ENCODE measurements around the gene CREM.

Gene CREM

GRCh38 chr10:35097510-35097909 is 29.1 kb upstream of the CREM start:
- Histone ChIP-seq H3K9me2 (replicated peaks; ENCODE audit: insufficient read depth, low read length) (no peaks in the 10 kb centered on the region), H3K4me3 (ENCODE audit: insufficient read depth, low read length, poor library complexity, severe bottlenecking) (no peak overlapping the region), H3K36me3 (ENCODE audit: low read length) (no peaks in the 10 kb centered on the region), H3K27ac (ENCODE audit: low read depth, low read length) (no peak overlapping the region), H3K4me2 (ENCODE audit: low read depth, low read length, poor library complexity, severe bottlenecking) (no peak overlapping the region), H3K27me3 (ENCODE audit: low read length) (no peaks in the 10 kb centered on the region), H3K79me2 (ENCODE audit: insufficient read depth, low read length) (no peaks in the 10 kb centered on the region), H3F3A (ENCODE audit: insufficient read depth) (no peaks in the 10 kb centered on the region), H3K9me3 (ENCODE audit: insufficient read depth, low read length) (peaks cover 6% of the 10 kb centered on the region; the same call in 1 of the 2 replicates), H4K20me1 (ENCODE audit: low read depth, low read length) (no peaks in the 10 kb centered on the region), H2AFZ (ENCODE audit: low read depth, low read length, severe bottlenecking) (no peak overlapping the region), H3K9ac (ENCODE audit: low read length) (no peak overlapping the region)
- TF ChIP-seq, protein P1, sequence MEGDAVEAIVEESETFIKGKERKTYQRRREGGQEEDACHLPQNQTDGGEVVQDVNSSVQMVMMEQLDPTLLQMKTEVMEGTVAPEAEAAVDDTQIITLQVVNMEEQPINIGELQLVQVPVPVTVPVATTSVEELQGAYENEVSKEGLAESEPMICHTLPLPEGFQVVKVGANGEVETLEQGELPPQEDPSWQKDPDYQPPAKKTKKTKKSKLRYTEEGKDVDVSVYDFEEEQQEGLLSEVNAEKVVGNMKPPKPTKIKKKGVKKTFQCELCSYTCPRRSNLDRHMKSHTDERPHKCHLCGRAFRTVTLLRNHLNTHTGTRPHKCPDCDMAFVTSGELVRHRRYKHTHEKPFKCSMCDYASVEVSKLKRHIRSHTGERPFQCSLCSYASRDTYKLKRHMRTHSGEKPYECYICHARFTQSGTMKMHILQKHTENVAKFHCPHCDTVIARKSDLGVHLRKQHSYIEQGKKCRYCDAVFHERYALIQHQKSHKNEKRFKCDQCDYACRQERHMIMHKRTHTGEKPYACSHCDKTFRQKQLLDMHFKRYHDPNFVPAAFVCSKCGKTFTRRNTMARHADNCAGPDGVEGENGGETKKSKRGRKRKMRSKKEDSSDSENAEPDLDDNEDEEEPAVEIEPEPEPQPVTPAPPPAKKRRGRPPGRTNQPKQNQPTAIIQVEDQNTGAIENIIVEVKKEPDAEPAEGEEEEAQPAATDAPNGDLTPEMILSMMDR (IDR thresholded peaks at IDR 0.05; ENCODE audit: insufficient read depth, low read length, poor library complexity, severe bottlenecking): no peak
- no peak for TF ChIP-seq EZH2phosphoT487 (conservative IDR thresholded peaks at IDR 0.05; ENCODE audit: low read length)

- Histone ChIP-seq H3K79me2 (ENCODE audit: insufficient read depth, low read length) (no peaks in the 10 kb centered on the region), H3K27ac (ENCODE audit: low read depth, low read length) (no peak overlapping the region), H3K9me3 (ENCODE audit: insufficient read depth, low read length) (no peaks in the 10 kb centered on the region), H3K9me2 (replicated peaks; ENCODE audit: insufficient read depth, low read length) (no peaks in the 10 kb centered on the region), H3K4me2 (ENCODE audit: low read depth, low read length, poor library complexity, severe bottlenecking) (no peak overlapping the region), H3K27me3 (ENCODE audit: low read length) (no peaks in the 10 kb centered on the region), H4K20me1 (ENCODE audit: low read depth, low read length) (no peaks in the 10 kb centered on the region), H3K4me3 (ENCODE audit: insufficient read depth, low read length, poor library complexity, severe bottlenecking) (no peak overlapping the region), H3F3A (ENCODE audit: insufficient read depth) (no peaks in the 10 kb centered on the region), H3K36me3 (ENCODE audit: low read length) (no peaks in the 10 kb centered on the region), H2AFZ (ENCODE audit: low read depth, low read length, severe bottlenecking) (no peak overlapping the region), H3K9ac (ENCODE audit: low read length) (no peak overlapping the region)
- TF ChIP-seq, protein P1 (IDR thresholded peaks at IDR 0.05; ENCODE audit: insufficient read depth, low read length, poor library complexity, severe bottlenecking): no peak
- TF ChIP-seq EZH2phosphoT487 (conservative IDR thresholded peaks at IDR 0.05; ENCODE audit: low read length): no peak
Measured at GRCh38 chr10:35103882-35104281, 22.8 kb upstream of the CREM start.

GRCh38 chr10:35112571-35112970 is 14.1 kb upstream of the CREM start:
- H3K27me3 ChIP-seq (ENCODE audit: low read length): no peaks in the 10 kb centered on the region
- H3K4me2 ChIP-seq (ENCODE audit: low read depth, low read length, poor library complexity, severe bottlenecking): no peak overlapping the region
- no peak overlapping the region for H3K9ac ChIP-seq (ENCODE audit: low read length)
- H4K20me1 ChIP-seq (ENCODE audit: low read depth, low read length): no peaks in the 10 kb centered on the region
- no peaks in the 10 kb centered on the region for H3F3A ChIP-seq (ENCODE audit: insufficient read depth)
- H3K4me3 ChIP-seq (ENCODE audit: insufficient read depth, low read length, poor library complexity, severe bottlenecking): no peak overlapping the region
- TF ChIP-seq, protein P1 (IDR thresholded peaks at IDR 0.05; ENCODE audit: insufficient read depth, low read length, poor library complexity, severe bottlenecking): no peak
- no peak overlapping the region for H2AFZ ChIP-seq (ENCODE audit: low read depth, low read length, severe bottlenecking)
- H3K36me3 ChIP-seq (ENCODE audit: low read length): no peaks in the 10 kb centered on the region
- H3K79me2 ChIP-seq (ENCODE audit: insufficient read depth, low read length): no peaks in the 10 kb centered on the region
- H3K27ac ChIP-seq (ENCODE audit: low read depth, low read length): no peak overlapping the region
- H3K9me2 ChIP-seq (replicated peaks; ENCODE audit: insufficient read depth, low read length): no peaks in the 10 kb centered on the region
- H3K9me3 ChIP-seq (ENCODE audit: insufficient read depth, low read length): no peaks in the 10 kb centered on the region
